B cell (primary cell): ENCODE data around the gene CDC42SE2.

Experiments used
- EZH2 ChIP-seq: IDR thresholded peaks from 2 replicates; pipeline ENCODE4 v1.6.1; 2012; ENCODE audit warnings: borderline replicate concordance, low read depth, mild to moderate bottlenecking, moderate library complexity, low read length; ENCODE audit not compliant: insufficient read depth, poor library complexity, severe bottlenecking
- TF ChIP-seq, protein P1 (sequence below): fragments of 200-600 bp; IDR thresholded peaks from one replicate; pipeline ENCODE4 v1.8.0; 2022; ENCODE audit warnings: antibody characterized with exemption, mild to moderate bottlenecking

- TF ChIP-seq, protein P1, sequence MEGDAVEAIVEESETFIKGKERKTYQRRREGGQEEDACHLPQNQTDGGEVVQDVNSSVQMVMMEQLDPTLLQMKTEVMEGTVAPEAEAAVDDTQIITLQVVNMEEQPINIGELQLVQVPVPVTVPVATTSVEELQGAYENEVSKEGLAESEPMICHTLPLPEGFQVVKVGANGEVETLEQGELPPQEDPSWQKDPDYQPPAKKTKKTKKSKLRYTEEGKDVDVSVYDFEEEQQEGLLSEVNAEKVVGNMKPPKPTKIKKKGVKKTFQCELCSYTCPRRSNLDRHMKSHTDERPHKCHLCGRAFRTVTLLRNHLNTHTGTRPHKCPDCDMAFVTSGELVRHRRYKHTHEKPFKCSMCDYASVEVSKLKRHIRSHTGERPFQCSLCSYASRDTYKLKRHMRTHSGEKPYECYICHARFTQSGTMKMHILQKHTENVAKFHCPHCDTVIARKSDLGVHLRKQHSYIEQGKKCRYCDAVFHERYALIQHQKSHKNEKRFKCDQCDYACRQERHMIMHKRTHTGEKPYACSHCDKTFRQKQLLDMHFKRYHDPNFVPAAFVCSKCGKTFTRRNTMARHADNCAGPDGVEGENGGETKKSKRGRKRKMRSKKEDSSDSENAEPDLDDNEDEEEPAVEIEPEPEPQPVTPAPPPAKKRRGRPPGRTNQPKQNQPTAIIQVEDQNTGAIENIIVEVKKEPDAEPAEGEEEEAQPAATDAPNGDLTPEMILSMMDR = no peak
- TF ChIP-seq EZH2 = no peak
These were observed 141.8 kb downstream of the CDC42SE2 start for GRCh38 chr5:131405674-131406073.
